ENCODE measurements around the gene CLK1. TPM values are rescaled to one million over a fixed set of nuclear protein-coding genes. Genes with fewer than 3 reads are reported as not detected.
"Not testable (repeated sequence)": the region's sequence is repeated elsewhere in the genome, so short reads cannot be mapped to it uniquely, and the experiment has no call there.

Gene CLK1
- total and polyA plus RNA-seq, 4 donors, result 89.3 to 361 (median 182) TPM

DNA sequence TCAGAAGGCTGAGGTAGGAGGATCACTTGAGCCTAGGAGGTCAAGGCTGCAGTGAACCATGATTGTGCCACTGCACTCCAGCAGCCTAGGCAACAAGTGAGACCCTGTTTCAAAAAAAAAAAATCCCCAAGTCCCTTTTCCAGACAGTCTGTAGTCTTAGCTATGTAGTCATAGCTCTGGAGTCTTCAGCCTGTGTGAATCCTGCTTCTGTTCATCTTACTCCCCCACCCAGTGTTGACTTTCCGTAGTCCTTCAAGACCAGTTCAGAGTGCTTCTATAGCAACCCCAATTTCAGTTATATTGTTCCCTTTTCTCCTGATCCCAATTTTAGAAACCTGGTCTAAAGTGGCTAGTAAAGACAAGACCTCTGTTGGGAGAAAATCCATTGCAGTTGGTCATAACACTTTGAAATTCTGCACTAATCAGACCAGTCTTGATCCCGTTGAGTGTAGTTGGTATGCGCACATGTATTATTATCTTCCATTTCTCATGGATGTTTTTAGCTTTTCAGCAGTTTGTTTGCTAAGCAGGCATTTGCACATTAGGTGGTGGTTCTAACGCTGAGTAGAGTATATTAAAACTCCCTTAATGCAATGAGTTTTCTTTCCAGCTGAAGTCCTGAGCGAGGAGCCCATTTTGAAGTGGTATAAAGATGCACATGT, 43.8 kb downstream of the CLK1 start:
- no peak for ATAC-seq (ENCODE audit: low FRiP score)
- Histone ChIP-seq H3K27me3 (ENCODE audit: control insufficient read depth in 1 of 2, insufficient read depth in 2 of 2, low read length in 1 of 2) (no peaks in the 10 kb centered on the region), H3K4me3 (ENCODE audit: low read length in 2 of 2) (no peak overlapping the region), H3K9me3 (ENCODE audit: control insufficient read depth, low read length) (no peaks in the 10 kb centered on the region), H3K4me1 (ENCODE audit: control insufficient read depth in 1 of 2, insufficient read depth in 2 of 2, low read length in 2 of 2) (no peaks in the 10 kb centered on the region), H3K27ac (ENCODE audit: low read depth in 1 of 2, low read length in 2 of 2) (no peak overlapping the region), H3K36me3 (ENCODE audit: control insufficient read depth in 1 of 2, insufficient read depth in 2 of 2, low read length in 1 of 2) (peaks cover 16 to 20% of the 10 kb centered on the region in 2 donors)
- DNase-seq, result no peak
- intact Hi-C loops (cut with DNase I), result loop anchor here in 1 of 2 donors (10.0 kb wide), 1 partner anchor 866 kb away; the partner anchor contains the start of genes MAIP1 and TYW5
- WGBS, 2 donors, result 92% methylated on average over 5 of the region's 5 CpGs

DNA sequence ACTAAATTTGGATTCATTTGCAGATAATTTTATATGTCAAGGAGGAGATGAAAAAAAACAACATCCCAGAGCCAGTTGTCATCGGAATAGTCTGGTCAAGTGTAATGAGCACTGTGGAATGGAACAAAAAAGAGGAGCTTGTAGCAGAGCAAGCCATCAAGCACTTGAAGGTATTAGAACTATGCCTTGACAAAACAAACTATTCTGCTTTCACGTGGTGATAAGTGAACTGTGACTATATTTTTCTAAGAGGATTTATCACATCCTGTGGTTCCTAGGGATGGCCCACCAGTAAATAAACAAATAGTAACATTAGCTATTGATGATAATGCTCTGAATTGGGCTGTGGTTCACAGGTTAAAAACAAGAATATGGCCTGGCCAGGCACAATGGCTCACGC, 45.7 kb downstream of the CLK1 start:
- H3K27ac ChIP-seq (ENCODE audit: low read depth in 1 of 2, low read length in 2 of 2); H3K27me3 ChIP-seq (ENCODE audit: control insufficient read depth in 1 of 2, insufficient read depth in 2 of 2, low read length in 1 of 2); DNase-seq; H3K4me1 ChIP-seq (ENCODE audit: control insufficient read depth in 1 of 2, insufficient read depth in 2 of 2, low read length in 2 of 2); intact Hi-C loops (cut with DNase I); H3K9me3 ChIP-seq (ENCODE audit: control insufficient read depth, low read length); ATAC-seq (ENCODE audit: low FRiP score); H3K4me3 ChIP-seq (ENCODE audit: low read length in 2 of 2): not testable (repeated sequence)
- 46 to 56% methylated on average over 3 of the region's 3 CpGs for WGBS, 2 donors
- H3K36me3 ChIP-seq (ENCODE audit: control insufficient read depth in 1 of 2, insufficient read depth in 2 of 2, low read length in 1 of 2), result peaks cover 16 to 20% of the 10 kb centered on the region in 2 donors

DNA sequence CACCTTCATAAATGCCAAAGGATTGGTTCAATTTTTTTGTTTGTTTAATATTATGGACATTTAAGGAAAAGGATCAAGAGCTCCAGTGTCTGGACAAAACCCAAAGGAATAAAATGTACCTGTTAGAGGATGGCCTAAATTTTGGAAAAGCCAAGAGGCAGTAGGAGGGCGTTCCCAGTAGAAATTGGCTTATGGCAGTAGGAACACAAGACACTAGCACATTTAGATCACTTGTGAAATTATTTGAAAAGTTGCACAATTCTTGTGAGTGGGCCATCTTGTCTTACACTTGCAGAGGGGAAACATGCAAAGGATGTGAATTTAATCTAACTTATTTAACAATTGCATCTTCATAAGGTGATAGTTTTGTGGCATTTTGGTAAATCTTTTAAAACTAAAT, 49.5 kb downstream of the CLK1 start:
- no peak overlapping the region for H3K27ac ChIP-seq (ENCODE audit: low read depth in 1 of 2, low read length in 2 of 2)
- peaks cover 6 to 10% of the 10 kb centered on the region in 2 donors for H3K36me3 ChIP-seq (ENCODE audit: control insufficient read depth in 1 of 2, insufficient read depth in 2 of 2, low read length in 1 of 2)
- H3K9me3 ChIP-seq (ENCODE audit: control insufficient read depth, low read length), result no peaks in the 10 kb centered on the region
- H3K4me1 ChIP-seq (ENCODE audit: control insufficient read depth in 1 of 2, insufficient read depth in 2 of 2, low read length in 2 of 2), result no peaks in the 10 kb centered on the region
- intact Hi-C loops (cut with DNase I), result loop anchor here (5.0 kb wide), 3 partner anchors 47 to 73 kb away; partner anchors contain the start of gene CLK1 (in 2 of the 2)
- no peak overlapping the region for H3K4me3 ChIP-seq (ENCODE audit: low read length in 2 of 2)
- DNase-seq (no peak), ATAC-seq (ENCODE audit: low FRiP score) (no peak)
- WGBS, 2 donors, result 69 to 74% methylated on average over 1 of the region's 1 CpG
- no peaks in the 10 kb centered on the region for H3K27me3 ChIP-seq (ENCODE audit: control insufficient read depth in 1 of 2, insufficient read depth in 2 of 2, low read length in 1 of 2)

DNA sequence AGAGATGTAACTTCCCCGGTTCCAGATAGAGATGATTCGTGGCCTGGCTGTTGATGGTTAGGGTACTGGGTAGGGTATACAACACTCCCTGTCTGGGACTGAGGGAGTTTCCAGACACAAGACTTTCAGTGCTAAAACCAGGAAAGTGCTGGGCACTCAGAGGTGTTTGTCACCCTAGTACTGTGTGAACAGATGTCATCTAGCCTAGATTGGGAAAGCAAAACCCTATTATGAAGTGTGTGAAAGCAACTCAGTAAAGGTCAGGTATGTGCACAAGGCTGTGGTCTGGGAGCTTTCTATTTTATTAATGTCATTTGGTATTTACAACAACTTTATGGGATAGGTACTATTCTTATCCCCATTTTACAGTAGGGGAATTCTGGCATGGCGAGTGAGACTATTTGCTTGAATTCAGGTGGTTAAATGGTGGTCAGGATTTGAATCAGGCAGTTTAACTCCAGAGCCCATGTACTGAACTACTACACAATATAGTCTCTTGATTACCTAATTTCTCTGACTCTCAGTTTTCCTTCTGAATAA, 50.1 kb downstream of the CLK1 start:
- no peak for ATAC-seq (ENCODE audit: low FRiP score)
- H3K4me1 ChIP-seq (ENCODE audit: control insufficient read depth in 1 of 2, insufficient read depth in 2 of 2, low read length in 2 of 2), result no peaks in the 10 kb centered on the region

DNA sequence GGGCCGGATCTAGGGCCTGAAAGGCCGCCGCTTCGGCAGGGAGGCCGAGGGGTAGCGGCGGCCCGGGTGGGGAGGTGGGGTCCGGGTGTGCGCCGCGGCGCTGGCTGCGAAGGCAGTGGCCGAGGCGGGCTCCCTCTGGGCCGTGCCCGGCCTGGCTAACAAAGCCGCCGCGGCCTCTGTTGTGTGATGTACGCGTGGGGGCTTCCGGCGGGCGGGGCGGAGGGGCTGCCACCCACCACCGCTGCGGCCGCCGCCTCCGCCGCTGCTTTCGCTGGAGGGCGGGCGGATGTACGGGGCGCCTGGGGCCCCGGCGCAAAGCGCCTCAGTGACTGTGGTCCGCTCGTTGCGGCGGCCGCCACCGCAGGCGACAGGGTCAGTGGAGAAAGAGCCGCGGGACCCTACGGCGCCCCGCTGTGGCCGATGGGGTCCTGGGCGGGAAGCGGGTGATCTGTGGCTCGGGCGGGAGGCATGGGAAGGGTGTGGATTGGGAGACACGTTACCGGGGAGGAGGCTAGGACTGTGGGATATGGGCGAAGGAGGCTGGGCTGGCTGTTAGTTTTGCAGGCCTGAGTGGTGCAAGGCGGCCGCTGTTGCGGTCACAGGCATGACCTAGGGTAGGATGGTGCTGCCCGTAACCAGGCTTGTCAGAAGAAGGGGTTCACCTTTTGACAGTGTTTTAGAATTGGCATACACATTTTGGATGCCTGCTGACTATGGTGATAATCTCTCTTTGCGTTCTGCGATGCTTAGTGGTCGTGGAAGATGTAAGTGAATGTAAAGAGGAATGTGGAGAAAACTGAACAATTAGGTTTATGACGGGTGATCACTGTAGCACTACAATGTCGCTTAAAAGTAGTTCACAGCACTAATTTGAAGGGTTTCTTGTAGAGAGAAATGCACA, 52.1 kb downstream of the CLK1 start:
- intact Hi-C loops (cut with DNase I), result loop anchor here (2.0 to 5.0 kb wide), 4 partner anchors 50 to 100 kb away; partner anchors contain the start of gene CLK1 (in 2 of the 2)
- no peaks in the 10 kb centered on the region for H3K36me3 ChIP-seq (ENCODE audit: control insufficient read depth in 1 of 2, insufficient read depth in 2 of 2, low read length in 1 of 2)
- ATAC-seq (ENCODE audit: low FRiP score), result peak; percentile 75
- 0 to 1% methylated on average over 57 to 70 of the region's 70 CpGs for WGBS, 2 donors
- H3K4me3 ChIP-seq (ENCODE audit: low read length in 2 of 2), result peak overlapping the region; percentile 85 to 90
- peak overlapping the region; percentile 70 to 97 for H3K27ac ChIP-seq (ENCODE audit: low read depth in 1 of 2, low read length in 2 of 2)
- no peaks in the 10 kb centered on the region for H3K4me1 ChIP-seq (ENCODE audit: control insufficient read depth in 1 of 2, insufficient read depth in 2 of 2, low read length in 2 of 2)
- no peaks in the 10 kb centered on the region for H3K9me3 ChIP-seq (ENCODE audit: control insufficient read depth, low read length)
- H3K27me3 ChIP-seq (ENCODE audit: control insufficient read depth in 1 of 2, insufficient read depth in 2 of 2, low read length in 1 of 2), result no peaks in the 10 kb centered on the region
- peak; percentile 87 to 92 for DNase-seq

More for the DNA sequence above, 50.1 kb downstream of the CLK1 start:
- no peaks in the 10 kb centered on the region for H3K27me3 ChIP-seq (ENCODE audit: control insufficient read depth in 1 of 2, insufficient read depth in 2 of 2, low read length in 1 of 2)
- no peak overlapping the region for H3K4me3 ChIP-seq (ENCODE audit: low read length in 2 of 2)
- H3K27ac ChIP-seq (ENCODE audit: low read depth in 1 of 2, low read length in 2 of 2), result no peak overlapping the region
- whole genome bisulfite sequencing, 2 donors, result 58 to 61% methylated on average over 3 of the region's 3 CpGs
- no peaks in the 10 kb centered on the region for H3K9me3 ChIP-seq (ENCODE audit: control insufficient read depth, low read length)
- intact Hi-C loops (cut with DNase I), result loop anchor here (5.0 kb wide), 3 partner anchors 48 to 72 kb away; partner anchors contain the start of gene CLK1 (in 2 of the 2)
- no peak for DNase-seq
- H3K36me3 ChIP-seq (ENCODE audit: control insufficient read depth in 1 of 2, insufficient read depth in 2 of 2, low read length in 1 of 2), result peaks cover 6 to 10% of the 10 kb centered on the region in 2 donors

DNA sequence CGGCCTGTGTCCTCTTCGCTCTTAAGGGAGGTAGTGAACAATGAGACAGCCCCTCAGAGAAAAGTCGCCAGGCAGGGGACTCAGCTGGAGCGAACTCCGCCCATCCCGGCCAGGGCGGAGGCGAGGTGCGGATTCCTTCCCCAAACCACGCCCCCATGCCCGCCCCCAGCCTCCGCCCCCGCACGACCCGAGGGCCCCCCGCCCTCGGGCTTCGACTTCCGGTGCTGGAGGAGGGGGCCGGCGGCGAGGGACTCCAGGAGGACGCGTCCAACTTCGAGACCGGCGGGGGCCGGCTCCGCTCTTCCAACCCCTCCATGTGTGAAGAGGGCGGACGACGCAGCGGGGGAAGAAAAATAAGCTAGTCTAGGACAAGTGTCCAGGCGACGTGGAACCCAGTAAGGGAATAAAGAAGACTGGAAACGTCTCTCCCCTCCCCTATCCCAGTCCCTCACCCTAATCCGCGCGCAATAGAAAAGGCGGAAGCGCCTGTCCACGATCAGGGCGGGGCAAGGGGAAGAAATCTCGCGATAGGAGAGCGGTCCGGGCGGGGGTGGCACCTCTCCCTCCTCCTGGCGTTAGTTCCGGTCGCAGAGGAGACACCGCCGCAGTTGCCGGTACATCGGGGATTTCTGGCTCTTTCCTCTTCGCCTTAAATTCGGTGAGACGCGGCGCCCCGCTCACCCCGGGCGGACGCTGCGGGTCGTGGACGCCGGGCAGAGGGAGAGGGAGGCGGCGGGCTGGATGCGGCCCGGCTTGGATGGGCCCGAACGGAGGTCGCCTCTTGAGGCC, 52.9 kb downstream of the CLK1 start, which contains the start of gene BZW1:
BZW1 (plus strand) TSS at position 578 of the 789 bp plus-strand sequence. CDS start 1,308 bp downstream, outside the sequence.
- Histone ChIP-seq H3K9me3 (ENCODE audit: control insufficient read depth, low read length) (no peaks in the 10 kb centered on the region), H3K4me1 (ENCODE audit: control insufficient read depth in 1 of 2, insufficient read depth in 2 of 2, low read length in 2 of 2) (no peaks in the 10 kb centered on the region), H3K4me3 (ENCODE audit: low read length in 2 of 2) (peak within 1 kb of the TSS; percentile 85 to 91), H3K36me3 (ENCODE audit: control insufficient read depth in 1 of 2, insufficient read depth in 2 of 2, low read length in 1 of 2) (no peaks in the 10 kb centered on the region), H3K27me3 (ENCODE audit: control insufficient read depth in 1 of 2, insufficient read depth in 2 of 2, low read length in 1 of 2) (no peaks in the 10 kb centered on the region), H3K27ac (ENCODE audit: low read depth in 1 of 2, low read length in 2 of 2) (peak within 1 kb of the TSS; percentile 83 to 97)
- intact Hi-C loops (cut with DNase I), result loop anchor here (1.0 to 5.0 kb wide), 5 partner anchors 49 to 99 kb away; partner anchors contain the start of gene CLK1 (in 2 of the 2)
- 1% methylated on average over 65 to 75 of the region's 75 CpGs for WGBS, 2 donors
- peak; percentile 97 to 99 for DNase-seq
- peak; percentile 98 for ATAC-seq (ENCODE audit: low FRiP score)

DNA sequence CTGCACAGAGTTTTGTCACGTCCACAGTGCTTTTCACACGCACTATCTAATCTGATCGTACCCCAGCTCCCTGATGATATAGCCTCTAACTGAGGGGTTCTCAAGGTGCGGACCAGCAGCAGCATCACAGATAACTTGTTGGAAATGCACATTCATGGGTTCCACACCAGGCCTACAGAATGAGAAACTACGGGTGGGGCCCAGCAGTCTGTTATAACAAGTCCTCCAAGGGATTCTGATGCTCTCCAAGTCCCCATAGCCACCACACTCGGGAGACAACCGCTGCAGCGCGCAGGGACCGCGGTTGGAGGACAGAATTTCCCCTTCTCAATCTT, 53.5 kb downstream of the CLK1 start:
- WGBS, 2 donors, result 0 to 1% methylated on average over 11 of the region's 11 CpGs
- Histone ChIP-seq H3K4me1 (ENCODE audit: control insufficient read depth in 1 of 2, insufficient read depth in 2 of 2, low read length in 2 of 2) (no peaks in the 10 kb centered on the region), H3K27ac (ENCODE audit: low read depth in 1 of 2, low read length in 2 of 2) (peak overlapping the region; percentile 83 to 97), H3K27me3 (ENCODE audit: control insufficient read depth in 1 of 2, insufficient read depth in 2 of 2, low read length in 1 of 2) (no peaks in the 10 kb centered on the region), H3K9me3 (ENCODE audit: control insufficient read depth, low read length) (no peaks in the 10 kb centered on the region), H3K36me3 (ENCODE audit: control insufficient read depth in 1 of 2, insufficient read depth in 2 of 2, low read length in 1 of 2) (no peaks in the 10 kb centered on the region), H3K4me3 (ENCODE audit: low read length in 2 of 2) (peak overlapping the region; percentile 83 to 91)
- intact Hi-C loops (cut with DNase I), result loop anchor here (1.0 to 5.0 kb wide), 5 partner anchors 49 to 98 kb away; partner anchors contain the start of gene CLK1 (in 2 of the 2)
- ATAC-seq (ENCODE audit: low FRiP score) (no peak), DNase-seq (no peak)
